Stimulated activated effector memory CD8-positive, alpha-beta T cell treated with anti-CD3 and anti-CD28 coated beads, Interleukin-12 subunit alpha, Interleukin-12 subunit beta, amount 100 ng/mL, for 72 hours (primary cell): Measurements from ENCODE around the gene BPIFA2.
"Not testable (repeated sequence)": the region's sequence is repeated elsewhere in the genome, so short reads cannot be mapped to it uniquely, and the experiment has no call there.

Experiments
- ATAC-seq: fragments of 150-1000 bp; cut with Tn5 transposase; 2 replicates; pipeline ENCODE4 v1.10.0; 2021
- DNase-seq, 2 donors: peaks; one replicate each; pipeline ENCODE4 v3.0.0; 2021 to 2022; ENCODE audit warnings: low spot score in 2 of 2
- H3K27ac Mint-ChIP-seq: one replicate; pipeline ENCODE4 v1.8.0; 2022; ENCODE audit warnings: mild to moderate bottlenecking, mixed read lengths
- H3K36me3 Mint-ChIP-seq: one replicate; pipeline ENCODE4 v1.8.0; 2022; ENCODE audit warnings: mild to moderate bottlenecking, mixed read lengths
- H3K4me1 Mint-ChIP-seq: one replicate; pipeline ENCODE4 v1.8.0; 2022; ENCODE audit warnings: mixed read lengths
- H3K4me3 Mint-ChIP-seq: one replicate; pipeline ENCODE4 v1.8.0; 2022; ENCODE audit warnings: mild to moderate bottlenecking, mixed read lengths
- H3K9me3 Mint-ChIP-seq: one replicate; pipeline ENCODE4 v1.8.0; 2022; ENCODE audit warnings: mixed read lengths

BPIFA2 gene

DNA sequence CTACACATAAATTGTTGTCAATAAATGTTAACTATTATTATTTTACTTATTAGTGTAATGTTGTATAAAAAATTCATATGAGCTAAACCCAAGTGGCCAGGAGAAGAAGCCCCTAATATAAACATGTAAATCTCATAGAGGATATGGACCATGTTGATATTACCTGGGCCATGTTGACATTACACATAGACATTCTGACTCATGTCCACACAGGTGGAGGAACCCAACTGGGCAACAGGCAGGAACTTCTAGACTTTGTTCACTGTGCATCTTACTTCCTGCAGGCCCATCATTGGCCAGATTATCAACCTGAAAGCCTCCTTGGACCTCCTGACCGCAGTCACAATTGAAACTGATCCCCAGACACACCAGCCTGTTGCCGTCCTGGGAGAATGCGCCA, 7.2 kb downstream of the BPIFA2 start:
- no peak overlapping the region for H3K4me3 Mint-ChIP-seq
- DNase-seq, result no peak
- no peak overlapping the region for H3K27ac Mint-ChIP-seq
- H3K9me3 Mint-ChIP-seq, result peaks cover 2% of the 10 kb centered on the region
- no peaks in the 10 kb centered on the region for H3K4me1 Mint-ChIP-seq
- no peak for ATAC-seq
- H3K36me3 Mint-ChIP-seq, result no peaks in the 10 kb centered on the region

DNA sequence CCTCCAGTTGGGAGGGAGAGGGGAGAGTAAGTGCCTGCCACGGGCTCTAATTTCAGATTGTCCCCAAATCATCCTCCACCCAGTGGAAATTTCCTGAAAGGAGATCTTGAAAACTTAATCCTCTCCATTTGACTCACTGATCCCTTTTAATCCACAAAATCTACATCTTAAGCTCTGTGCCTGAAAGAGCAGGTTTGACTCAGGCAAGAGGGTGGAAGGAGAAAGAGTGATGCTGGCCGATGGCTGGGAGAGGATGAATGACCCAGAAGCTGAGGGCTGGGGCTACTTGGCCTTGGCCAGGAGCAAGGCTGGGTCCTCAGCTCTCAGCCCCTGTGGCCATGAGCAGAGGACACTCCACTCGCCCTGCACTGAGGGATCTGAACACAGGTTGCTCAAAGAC, 8.1 kb downstream of the BPIFA2 start:
- Mint-ChIP-seq H3K4me3 (no peak overlapping the region), H3K36me3 (no peaks in the 10 kb centered on the region), H3K27ac (no peak overlapping the region), H3K4me1 (no peaks in the 10 kb centered on the region), H3K9me3 (no peaks in the 10 kb centered on the region)
- DNase-seq, result no peak
- ATAC-seq, result no peak

DNA sequence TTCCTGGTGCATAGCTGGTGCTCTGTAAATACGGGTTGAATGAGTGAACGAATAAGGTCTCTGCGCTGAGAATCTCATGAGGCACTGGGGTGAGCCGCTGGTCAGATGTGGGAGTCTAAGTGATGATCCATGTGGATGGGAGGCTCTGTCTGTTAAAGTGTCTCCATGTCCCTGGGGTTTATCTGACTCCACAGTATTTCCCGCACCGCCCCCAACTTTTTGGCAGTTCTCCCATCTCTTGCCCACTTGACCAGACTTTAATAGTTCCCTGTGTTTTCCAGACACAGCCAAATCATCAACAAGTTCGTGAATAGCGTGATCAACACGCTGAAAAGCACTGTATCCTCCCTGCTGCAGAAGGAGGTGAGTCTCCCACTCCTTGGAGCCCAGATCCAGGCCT, 9.9 kb downstream of the BPIFA2 start:
- no peak overlapping the region for H3K27ac Mint-ChIP-seq
- H3K4me3 Mint-ChIP-seq, result no peak overlapping the region
- H3K9me3 Mint-ChIP-seq, result no peaks in the 10 kb centered on the region
- H3K4me1 Mint-ChIP-seq, result no peaks in the 10 kb centered on the region
- no peaks in the 10 kb centered on the region for H3K36me3 Mint-ChIP-seq
- DNase-seq (no peak), ATAC-seq (no peak)

DNA sequence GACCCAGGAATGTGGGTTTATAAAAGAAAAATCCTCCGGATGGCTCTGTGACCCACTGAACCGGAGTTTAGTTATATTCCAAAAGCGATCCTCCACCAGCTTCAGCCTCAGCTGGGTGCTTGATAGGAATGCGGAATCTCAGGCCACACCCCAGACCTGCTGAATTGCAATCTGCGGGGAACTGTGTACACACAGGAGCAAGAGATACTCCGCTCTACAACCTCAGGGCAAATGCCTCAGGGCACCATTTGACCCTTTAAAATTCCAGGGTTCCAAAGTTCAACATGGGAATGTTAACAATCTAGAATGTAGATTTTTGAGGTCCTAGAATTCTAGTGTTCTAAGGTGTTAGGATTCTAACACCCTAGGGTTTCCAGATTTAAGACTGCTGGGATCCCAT, 10.8 kb downstream of the BPIFA2 start:
- no peak overlapping the region for H3K27ac Mint-ChIP-seq
- H3K4me1 Mint-ChIP-seq, result no peaks in the 10 kb centered on the region
- peaks cover 2% of the 10 kb centered on the region for H3K9me3 Mint-ChIP-seq
- ATAC-seq, result no peak
- no peak overlapping the region for H3K4me3 Mint-ChIP-seq
- no peaks in the 10 kb centered on the region for H3K36me3 Mint-ChIP-seq
- no peak for DNase-seq

DNA sequence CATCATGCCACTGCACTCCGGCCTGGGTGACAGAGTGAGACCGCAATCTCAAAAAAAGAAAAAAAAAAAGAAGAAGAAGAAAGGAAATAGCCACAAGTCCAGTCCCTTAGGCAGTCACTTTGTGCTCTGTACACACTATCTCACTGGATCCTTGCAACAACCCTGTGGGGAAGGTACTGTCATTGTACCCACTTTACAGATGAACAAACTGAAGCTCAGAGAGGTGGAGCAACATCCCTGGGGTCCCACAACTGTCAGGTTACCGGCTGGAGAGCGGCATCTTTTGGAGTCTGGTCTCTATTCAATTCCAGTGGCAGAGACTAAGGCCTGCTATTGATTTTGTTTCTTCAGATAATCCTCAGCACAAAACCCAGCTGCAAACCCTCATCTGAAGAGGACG, 12.2 kb downstream of the BPIFA2 start:
- Mint-ChIP-seq H3K4me3 (no peak overlapping the region), H3K27ac (no peak overlapping the region), H3K4me1 (no peaks in the 10 kb centered on the region), H3K9me3 (peaks cover 2% of the 10 kb centered on the region), H3K36me3 (no peaks in the 10 kb centered on the region)
- DNase-seq (no peak), ATAC-seq (no peak)

DNA sequence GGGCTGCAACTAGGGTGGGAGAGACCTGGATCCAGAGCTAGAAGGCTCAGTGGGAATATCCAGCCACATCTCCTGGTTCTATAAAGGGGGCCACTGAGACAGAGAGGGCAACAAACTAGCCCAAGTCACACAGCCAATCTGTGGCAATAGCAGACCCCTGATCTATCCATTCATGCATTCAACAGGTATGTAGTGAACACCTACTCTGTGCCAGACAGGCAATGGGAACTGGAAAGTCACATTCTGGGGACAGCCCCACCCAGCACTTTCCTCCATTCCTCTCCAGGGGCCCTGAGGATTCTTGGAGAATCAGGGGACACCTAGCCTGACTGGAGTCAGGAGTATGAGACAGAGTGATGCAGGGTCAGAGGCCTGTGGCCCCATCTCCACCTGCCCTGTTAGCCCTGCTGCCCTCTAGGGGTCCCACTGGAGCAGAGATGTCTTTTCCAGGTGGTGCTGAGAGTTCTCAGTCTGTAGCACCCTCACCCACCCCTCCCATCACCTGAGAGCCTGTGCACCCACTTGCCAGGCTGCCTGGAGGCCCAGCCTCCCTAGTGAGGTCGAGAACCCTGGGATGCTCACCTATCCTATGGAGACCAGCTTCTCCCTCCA, 13.6 kb downstream of the BPIFA2 start:
- no peak overlapping the region for H3K27ac Mint-ChIP-seq
- DNase-seq (no peak), ATAC-seq (no peak)
- H3K4me1 Mint-ChIP-seq, result no peaks in the 10 kb centered on the region
- H3K4me3 Mint-ChIP-seq, result no peak overlapping the region
- H3K36me3 Mint-ChIP-seq, result no peaks in the 10 kb centered on the region
- peaks cover 2% of the 10 kb centered on the region for H3K9me3 Mint-ChIP-seq

DNA sequence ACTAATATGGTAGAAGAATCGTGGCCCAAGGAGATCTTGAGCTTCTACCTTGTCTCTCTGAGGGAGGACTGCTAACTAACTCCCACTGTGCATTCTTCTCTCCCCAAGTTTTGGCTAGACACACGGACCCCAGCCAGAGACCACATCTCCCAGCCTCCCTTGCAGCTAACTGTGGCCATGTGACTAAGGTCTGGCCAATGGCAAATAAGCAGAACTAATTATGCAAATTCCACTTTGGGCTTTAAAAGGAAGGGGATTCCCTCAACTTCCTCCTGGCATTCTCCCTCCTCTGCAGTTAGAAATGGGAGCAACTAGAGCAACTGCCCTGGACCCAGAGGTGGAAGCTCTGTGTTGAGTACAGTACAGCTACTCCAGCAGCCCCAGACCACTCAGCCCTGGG, 15.4 kb downstream of the BPIFA2 start:
- Mint-ChIP-seq H3K27ac (no peak overlapping the region), H3K4me1 (no peaks in the 10 kb centered on the region), H3K4me3 (no peak overlapping the region), H3K36me3 (no peaks in the 10 kb centered on the region), H3K9me3 (peaks cover 2% of the 10 kb centered on the region)
- ATAC-seq, result no peak
- DNase-seq, result no peak

DNA sequence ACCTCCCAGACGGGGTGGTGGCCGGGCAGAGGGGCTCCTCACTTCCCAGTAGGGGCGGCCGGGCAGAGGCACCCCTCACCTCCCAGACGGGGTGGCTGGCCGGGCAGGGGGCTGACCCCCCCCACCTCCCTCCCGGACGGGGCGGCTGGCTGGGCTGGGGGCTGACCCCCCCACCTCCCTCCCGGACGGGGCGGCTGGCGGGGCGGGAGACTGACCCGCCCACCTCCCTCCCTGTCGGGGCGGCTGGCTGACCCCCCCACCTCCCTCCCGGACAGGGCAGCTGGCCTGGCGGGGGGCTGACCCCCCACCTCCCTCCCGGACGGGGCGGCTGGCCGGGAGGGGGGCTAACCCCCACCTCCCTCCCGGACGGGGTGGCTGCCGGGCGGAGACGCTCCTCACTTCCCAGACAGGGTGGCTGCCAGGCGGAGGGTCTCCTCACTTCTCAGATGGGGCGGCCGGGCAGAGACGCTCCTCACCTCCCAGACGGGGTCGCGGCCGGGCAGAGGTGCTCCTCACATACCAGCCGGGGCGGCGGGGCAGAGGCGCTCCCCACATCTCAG, 17.2 kb downstream of the BPIFA2 start:
- H3K4me1 Mint-ChIP-seq, H3K4me3 Mint-ChIP-seq, DNase-seq, ATAC-seq, H3K36me3 Mint-ChIP-seq, H3K9me3 Mint-ChIP-seq, H3K27ac Mint-ChIP-seq: not testable (repeated sequence)

DNA sequence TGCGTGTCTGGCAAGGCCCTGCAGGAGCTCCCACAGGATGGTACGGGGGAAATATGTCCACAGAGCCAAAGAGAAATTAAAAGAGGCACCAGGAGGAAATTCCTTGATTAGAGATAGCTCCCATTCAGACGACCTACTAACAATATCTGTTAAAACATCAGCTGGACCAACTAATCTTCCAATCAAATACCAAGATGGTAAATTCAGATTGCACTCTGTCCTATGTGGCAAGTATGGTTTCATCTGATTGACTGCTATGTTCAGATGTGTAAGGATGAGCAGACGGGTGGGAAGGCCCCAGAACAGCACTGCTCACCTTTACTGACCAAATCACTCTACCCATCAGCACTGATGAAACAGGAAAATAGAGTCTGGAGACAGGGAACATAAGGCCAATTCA, 19.5 kb downstream of the BPIFA2 start:
- Mint-ChIP-seq H3K4me1 (no peaks in the 10 kb centered on the region), H3K27ac (no peak overlapping the region), H3K4me3 (no peak overlapping the region), H3K9me3 (peaks cover 2% of the 10 kb centered on the region), H3K36me3 (no peaks in the 10 kb centered on the region)
- no peak for ATAC-seq
- no peak for DNase-seq

DNA sequence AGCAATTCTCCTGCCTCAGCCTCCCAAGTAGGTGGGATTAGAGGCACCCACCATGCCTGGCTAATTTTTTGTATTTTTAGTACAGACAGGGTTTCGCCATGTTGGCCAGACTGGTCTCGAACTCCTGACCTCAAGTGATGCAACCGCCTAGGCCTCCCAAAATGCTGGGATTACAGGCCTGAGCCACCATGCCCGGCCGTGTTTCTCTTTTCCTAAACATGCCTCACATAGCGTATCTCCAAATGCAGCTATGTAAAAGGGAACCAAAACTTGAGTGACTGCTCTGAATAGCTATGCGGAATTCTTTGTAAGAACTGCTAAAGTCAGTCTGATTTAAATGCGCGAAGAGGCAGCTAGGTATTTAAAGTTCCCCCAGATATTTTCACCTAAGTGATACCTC, 20.5 kb downstream of the BPIFA2 start:
- Mint-ChIP-seq H3K36me3 (no peaks in the 10 kb centered on the region), H3K4me1 (no peaks in the 10 kb centered on the region), H3K9me3 (peaks cover under 1% of the 10 kb centered on the region), H3K4me3 (no peak overlapping the region), H3K27ac (no peak overlapping the region)
- DNase-seq (no peak), ATAC-seq (no peak)

DNA sequence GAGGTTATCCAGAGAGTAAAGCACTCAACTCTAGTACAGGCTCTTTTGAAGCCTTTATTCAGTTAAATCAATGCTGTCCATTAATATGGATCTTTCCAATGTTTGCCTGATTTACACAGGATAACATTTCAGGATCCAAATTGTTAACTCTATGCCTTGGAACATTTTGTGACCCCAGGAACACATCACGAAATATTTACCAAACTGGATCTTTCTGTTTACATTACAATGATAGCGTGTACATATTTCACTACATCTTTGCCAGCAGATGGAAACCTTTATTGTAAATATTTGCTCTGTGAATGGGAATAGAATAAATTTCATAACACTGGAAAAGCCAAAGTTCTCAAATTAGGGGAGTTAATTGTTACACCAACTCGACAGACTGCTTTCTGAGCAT, 23.5 kb downstream of the BPIFA2 start:
- DNase-seq (no peak), ATAC-seq (no peak)
- no peaks in the 10 kb centered on the region for H3K36me3 Mint-ChIP-seq
- no peak overlapping the region for H3K27ac Mint-ChIP-seq
- no peaks in the 10 kb centered on the region for H3K4me1 Mint-ChIP-seq
- no peak overlapping the region for H3K4me3 Mint-ChIP-seq
- H3K9me3 Mint-ChIP-seq, result no peaks in the 10 kb centered on the region

DNA sequence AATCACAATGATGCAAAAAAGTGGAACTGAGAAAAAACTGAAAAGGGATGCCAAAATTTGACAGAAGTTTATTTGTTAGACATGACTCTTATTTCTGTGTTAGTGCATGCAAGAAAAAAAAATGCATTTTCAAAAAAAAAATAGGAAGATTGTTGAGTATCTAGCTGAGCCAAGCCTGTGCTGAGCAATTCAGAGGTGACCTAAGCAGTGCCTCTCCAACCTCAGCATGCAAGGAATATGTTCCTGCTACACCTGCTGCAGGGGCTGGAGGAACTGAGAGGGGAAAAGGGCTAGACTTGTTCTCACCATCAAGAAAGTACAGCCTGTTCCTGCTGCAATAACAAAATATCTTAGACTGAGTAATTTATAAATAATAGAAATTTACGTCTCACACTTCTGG, 24.0 kb downstream of the BPIFA2 start:
- Mint-ChIP-seq H3K36me3 (no peaks in the 10 kb centered on the region), H3K9me3 (no peaks in the 10 kb centered on the region), H3K4me3 (no peak overlapping the region), H3K27ac (no peak overlapping the region), H3K4me1 (no peaks in the 10 kb centered on the region)
- ATAC-seq (no peak), DNase-seq (no peak)

DNA sequence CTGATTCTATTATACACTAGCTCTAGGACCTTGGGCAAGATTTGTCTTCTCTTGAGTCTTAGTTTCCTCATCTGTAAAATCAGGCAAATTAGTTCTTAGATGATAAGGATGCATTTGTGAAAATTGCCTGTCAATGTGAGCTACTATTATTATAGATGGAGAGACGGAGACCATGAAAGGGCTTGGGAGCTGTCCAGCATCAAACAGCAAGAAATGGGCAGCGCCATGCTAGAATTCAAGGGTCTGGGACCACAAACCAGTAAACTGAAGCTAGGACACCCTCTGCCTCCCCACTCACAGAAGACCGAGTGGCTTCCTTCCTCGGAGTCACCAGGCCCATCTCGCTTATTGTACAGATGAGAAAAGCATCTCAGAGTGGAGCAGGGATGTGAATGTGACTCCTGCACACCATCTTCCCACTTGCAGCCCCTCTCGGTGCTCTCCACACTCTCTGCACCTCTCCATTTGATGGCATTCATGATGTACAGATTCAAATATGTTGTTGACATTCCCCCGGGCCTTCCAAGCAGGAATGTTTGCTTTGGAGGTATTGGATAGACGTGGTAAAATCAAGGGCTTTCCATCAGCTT, 25.0 kb downstream of the BPIFA2 start:
- DNase-seq (no peak), ATAC-seq (no peak)
- Mint-ChIP-seq H3K9me3 (no peaks in the 10 kb centered on the region), H3K4me3 (no peak overlapping the region), H3K36me3 (no peaks in the 10 kb centered on the region), H3K27ac (no peak overlapping the region), H3K4me1 (no peaks in the 10 kb centered on the region)

DNA sequence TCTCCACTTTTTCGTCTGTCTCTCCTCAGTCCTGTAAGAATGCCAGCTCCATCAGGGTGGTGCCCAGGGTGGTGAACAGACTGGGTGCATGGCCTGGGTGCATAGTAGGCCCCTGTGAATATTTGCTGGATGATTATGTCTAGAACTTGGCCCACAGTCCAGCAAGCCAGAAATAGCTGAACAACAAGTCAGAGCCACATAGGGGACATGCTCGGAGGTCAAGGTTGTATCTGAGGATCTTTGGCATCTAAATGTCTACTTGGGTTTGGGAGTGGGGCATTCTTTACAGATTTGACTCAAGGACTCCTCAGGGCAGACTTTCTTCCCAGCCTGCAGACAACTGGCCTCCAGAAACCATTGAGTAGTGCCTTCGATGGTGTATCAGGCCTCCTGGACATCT, 31.1 kb downstream of the BPIFA2 start:
- ATAC-seq, result no peak
- Mint-ChIP-seq H3K36me3 (no peaks in the 10 kb centered on the region), H3K27ac (no peak overlapping the region), H3K4me3 (no peak overlapping the region), H3K9me3 (no peaks in the 10 kb centered on the region), H3K4me1 (no peaks in the 10 kb centered on the region)
- DNase-seq, result no peak

DNA sequence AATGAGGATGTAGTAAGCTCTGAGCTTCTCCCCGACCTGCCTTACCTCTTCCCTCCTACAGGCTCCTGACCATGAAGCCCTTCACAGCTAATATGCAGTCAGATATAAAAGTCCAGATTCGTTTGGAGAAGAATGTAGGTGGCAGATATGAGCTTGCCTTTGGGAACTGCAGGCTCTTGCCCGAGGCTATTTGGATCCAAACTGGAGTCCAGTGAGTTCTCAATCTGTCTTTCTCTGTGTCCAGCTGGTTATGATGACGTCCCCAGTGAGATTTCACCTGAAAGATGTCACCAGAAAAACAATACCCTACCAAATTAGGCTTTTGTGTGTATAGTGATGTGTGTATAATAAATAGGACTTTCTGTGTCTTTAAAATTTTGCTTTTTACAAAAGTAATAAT, 34.5 kb downstream of the BPIFA2 start:
- Mint-ChIP-seq H3K36me3 (no peaks in the 10 kb centered on the region), H3K4me1 (no peaks in the 10 kb centered on the region), H3K9me3 (no peaks in the 10 kb centered on the region), H3K4me3 (no peak overlapping the region), H3K27ac (no peak overlapping the region)
- ATAC-seq (no peak), DNase-seq (no peak)

DNA sequence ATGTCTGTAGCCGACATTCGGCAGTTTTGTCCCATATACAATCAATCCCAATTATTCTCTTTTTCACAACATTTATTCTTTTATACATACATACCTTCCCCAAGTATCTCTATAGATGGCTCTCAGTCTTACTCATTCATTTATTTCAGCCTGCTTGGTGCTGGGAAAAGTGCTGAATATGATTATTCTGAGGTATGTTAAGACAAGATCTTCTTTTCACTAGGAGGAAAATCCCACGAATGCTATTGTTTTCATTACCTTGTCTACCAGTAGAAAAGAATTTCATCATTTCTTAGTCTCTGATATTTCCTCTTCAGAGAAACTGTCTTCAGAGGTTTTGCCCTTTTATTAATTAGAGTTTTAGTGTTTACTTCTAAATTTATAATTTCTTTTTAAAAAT, 35.5 kb downstream of the BPIFA2 start:
- H3K36me3 Mint-ChIP-seq, result no peaks in the 10 kb centered on the region
- no peak for DNase-seq
- H3K4me1 Mint-ChIP-seq, result no peaks in the 10 kb centered on the region
- no peak for ATAC-seq
- H3K9me3 Mint-ChIP-seq, result no peaks in the 10 kb centered on the region
- no peak overlapping the region for H3K27ac Mint-ChIP-seq
- H3K4me3 Mint-ChIP-seq, result no peak overlapping the region
